Stimulated activated CD8-positive, alpha-beta memory T cell treated with anti-CD3 and anti-CD28 coated beads, Interleukin-2, amount 100 ng/mL, for 48 hours (primary cell): ENCODE results near the gene HCFC1.
"Not testable (repeated sequence)": the region's sequence is repeated elsewhere in the genome, so short reads cannot be mapped to it uniquely, and the experiment has no call there.

Source experiments
- DNase-seq, 2 donors: peaks; one replicate each; pipeline ENCODE4 v3.0.0-alpha.2; 2020; ENCODE audit warnings: low read depth in 2 of 2

The HCFC1 gene

DNA sequence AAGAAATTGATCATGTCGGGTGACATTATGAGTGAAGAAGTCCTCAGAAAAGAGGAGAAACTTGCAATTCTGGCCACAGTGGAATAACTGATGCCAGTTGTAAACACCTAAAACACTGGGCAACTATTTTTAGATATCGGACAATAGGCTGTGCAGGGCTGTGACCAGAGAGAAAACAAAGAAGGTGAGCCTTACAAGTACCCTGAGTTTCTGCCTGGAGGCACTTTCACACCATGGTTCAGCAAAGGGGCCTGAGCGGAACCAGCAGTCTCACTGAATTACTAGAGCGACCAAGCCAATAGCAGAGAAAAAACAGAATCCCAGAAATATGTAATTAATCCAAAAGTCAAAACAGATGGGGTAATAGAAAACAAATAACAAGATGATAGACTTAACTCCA lies 36.9 kb upstream of the HCFC1 start:
- no peak for DNase-seq

- no peak for DNase-seq
These were observed 35.3 kb upstream of the HCFC1 start for GRCh38 chrX:154006947-154007346.

GRCh38 chrX:154004315-154004714 lies 32.7 kb upstream of the HCFC1 start:
- no peak for DNase-seq

- no peak for DNase-seq
These were observed 30.6 kb upstream of the HCFC1 start for GRCh38 chrX:154002215-154002719.

GRCh38 chrX:154000051-154000450 lies 28.4 kb upstream of the HCFC1 start:
- no peak for DNase-seq

DNA sequence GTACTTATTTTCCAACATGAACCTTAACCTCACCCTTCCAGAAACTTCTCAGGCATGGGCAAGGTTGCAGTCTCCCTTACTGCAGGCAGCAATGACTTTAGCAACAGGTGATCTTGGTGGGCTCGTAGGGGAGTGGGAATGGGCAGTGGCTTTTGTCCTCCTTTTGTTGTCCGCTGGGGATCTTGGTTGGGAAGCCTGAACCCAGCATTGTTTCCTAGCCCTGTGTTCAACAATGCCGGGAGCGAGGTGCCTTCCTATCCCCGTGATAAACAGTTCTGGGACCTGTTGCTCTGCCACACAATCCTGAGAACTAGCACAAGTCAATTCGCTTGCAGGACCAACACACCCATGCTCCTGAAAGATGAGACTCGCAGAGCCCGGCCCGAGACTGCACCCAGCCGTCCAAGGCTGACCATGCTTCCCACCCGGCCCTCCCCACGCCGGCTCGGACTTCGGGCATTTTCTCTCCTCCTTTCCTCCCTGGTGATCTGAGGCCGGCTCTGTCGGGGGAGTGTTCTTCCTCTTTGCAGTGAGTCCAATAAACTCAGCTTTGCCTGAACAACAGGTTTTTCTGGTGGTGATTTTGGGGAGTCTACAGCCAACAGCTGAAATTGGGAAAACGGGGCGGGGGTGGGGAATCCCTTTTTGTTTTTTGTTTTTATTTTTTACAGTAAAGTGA lies 27.9 kb upstream of the HCFC1 start:
- no peak for DNase-seq

GRCh38 chrX:153995504-153995903 lies 23.9 kb upstream of the HCFC1 start:
- no peak for DNase-seq

DNA sequence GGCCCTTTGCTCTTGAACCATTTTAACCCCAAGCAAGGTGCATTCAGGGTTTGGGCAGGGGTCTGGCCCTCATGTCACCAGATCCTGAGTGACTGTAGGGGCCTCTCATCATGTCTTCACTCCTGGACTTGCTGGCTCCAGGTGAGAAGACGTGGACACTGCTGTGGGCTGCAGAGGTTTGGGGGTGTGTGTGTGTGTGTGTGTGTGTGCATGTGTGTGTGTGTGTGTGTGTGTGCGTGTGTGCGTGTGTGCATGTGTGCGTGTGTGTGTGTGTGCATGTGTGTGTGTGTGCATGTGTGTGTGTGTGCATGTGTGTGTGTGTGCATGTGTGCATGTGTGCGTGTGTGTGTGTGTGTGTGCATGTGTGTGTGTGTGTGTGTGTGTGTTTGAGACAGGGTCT lies 22.8 kb upstream of the HCFC1 start:
- DNase-seq: not testable (repeated sequence)

DNA sequence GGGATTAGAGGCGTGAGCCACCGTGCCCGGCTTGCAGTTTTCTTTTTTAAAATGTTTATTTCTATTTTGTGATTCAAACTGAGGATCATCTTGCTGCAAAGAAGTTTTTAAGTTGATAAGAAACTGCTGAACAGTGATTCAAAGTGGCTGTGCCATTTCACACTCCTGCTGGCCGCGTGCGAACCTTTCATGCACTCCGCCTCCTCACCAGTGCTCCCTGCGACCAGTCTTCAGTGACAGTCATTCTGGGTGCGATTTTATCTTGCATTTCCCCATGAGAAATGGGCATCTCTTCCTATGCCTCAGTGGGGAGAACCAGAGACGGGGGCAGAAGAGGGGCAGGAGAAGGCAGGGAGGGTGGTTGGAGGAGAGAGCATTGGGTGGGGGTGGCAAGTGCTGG lies 22.4 kb upstream of the HCFC1 start:
- no peak for DNase-seq

GRCh38 chrX:153993079-153993478 lies 21.5 kb upstream of the HCFC1 start:
- DNase-seq: no peak

DNA sequence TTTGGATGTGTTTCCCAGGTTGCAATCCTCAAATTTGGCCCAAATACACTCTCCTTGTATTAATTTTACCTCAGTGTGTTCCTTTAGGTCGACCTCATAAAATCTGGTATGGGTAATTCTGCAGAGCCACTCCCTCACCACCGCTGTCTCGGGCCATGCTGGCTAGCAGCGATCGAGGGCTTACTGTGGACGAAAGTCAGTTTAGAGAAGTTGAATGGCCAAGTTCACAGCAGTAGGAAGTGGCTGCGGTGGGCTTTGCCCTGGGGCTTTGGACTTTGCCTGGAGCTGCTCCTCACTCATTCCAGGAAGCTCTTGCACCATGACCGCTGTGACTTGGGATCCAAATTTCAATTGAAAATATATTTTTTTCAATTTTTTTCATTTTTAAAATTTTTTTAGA lies 20.6 kb upstream of the HCFC1 start:
- no peak for DNase-seq

DNA sequence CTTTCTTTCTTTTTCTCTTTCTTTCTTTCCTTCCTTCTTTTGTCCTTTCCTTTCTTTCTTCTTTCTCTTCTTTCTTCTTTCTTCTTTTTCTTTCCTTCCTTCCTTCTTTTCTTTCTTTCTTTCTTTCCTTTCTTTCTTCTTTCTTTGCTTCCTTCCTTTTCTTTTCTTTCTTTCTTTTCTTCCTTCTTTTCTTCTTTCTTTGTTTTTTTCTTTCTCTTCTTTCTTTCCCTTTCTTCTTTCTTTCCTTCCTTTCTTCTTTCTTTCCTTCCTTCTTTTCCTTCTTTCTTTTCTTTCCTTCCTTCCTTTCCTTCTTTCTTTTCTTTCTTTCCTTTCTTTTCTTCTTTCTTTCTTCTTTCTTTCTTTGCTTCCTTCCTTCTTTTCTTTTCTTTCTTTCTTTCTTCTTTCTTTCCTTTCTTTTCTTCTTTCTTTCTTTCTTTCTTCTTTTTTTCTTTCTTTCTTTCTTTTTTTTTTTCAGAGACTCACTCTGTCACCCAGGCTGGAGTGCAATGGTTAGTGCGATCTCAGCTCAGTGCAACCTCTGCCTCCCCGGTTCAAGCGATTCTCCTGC lies 19.5 kb upstream of the HCFC1 start:
- no peak for DNase-seq

- DNase-seq: no peak
These were observed 18.5 kb upstream of the HCFC1 start for GRCh38 chrX:153989973-153990655.

- no peak for DNase-seq
These were observed 16.9 kb upstream of the HCFC1 start for GRCh38 chrX:153988493-153988892.

DNA sequence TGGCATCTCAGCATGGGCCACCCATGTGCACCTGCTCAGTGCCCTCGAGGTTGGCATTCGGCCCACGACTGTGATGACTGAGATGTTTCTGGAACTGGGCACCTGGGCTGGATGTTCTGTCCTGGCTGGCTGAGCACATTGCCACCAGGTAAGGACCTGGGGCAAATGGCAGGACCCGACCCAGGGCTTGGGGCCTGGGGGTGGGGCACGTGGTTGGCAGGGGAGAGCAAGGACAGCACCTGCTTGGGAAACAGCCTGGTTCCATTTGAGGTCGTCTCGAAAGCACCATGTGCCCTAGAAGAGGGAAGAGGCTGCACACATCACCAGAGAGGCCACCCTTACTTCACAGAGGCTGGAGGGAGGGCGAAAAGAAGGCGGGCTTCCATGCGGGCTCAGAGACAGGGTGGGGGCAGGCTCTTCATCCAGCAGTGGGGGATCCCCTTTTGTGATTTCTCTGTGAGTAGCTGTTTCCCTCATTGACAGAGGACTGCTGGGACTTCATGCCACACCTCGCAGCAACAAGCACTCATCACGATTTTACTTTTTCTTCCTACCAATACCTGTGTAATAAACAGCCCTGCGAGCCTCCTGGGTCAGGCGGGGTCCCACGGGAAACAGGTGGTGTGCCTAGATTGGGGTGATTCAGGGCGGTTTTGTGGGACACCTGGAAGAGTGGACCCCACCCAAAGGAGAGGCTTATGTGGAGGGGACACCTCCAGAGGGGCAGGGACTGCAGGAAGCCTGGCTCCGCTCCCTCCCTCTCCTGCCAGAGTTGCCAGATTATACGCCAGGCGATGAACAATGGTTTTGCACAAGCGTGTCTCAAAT lies 12.9 kb upstream of the HCFC1 start:
- DNase-seq: no peak

GRCh38 chrX:153983321-153983801 lies 11.7 kb upstream of the HCFC1 start:
- DNase-seq: no peak

DNA sequence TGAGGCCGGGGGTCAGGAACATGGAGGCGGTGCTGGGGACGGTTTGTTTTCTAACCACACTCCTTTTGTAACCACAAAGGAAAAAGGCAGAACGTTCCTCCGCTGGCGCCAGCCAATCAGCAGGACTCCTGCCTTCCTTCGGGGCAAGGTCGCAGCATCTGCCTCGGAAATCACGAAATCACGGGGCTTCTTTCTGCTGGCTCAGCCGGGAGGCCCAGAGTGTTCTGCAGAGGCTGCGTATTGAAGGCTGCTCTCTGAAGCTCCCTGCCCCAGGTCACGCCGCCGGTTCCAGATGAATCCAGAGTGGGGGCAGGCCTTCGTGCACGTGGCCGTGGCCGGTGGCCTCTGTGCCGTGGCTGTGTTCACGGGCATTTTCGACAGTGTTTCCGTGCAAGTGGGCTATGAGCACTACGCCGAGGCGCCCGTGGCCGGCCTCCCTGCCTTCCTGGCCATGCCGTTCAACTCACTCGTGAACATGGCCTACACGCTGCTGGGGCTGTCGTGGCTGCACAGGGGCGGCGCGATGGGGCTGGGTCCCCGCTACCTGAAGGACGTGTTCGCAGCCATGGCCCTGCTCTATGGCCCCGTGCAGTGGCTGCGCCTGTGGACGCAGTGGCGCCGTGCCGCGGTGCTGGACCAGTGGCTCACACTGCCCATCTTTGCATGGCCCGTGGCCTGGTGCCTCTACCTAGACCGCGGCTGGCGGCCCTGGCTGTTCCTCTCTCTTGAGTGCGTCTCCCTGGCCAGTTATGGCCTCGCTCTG lies 10.3 kb upstream of the HCFC1 start:
- peak; percentile 42 to 58 for DNase-seq

DNA sequence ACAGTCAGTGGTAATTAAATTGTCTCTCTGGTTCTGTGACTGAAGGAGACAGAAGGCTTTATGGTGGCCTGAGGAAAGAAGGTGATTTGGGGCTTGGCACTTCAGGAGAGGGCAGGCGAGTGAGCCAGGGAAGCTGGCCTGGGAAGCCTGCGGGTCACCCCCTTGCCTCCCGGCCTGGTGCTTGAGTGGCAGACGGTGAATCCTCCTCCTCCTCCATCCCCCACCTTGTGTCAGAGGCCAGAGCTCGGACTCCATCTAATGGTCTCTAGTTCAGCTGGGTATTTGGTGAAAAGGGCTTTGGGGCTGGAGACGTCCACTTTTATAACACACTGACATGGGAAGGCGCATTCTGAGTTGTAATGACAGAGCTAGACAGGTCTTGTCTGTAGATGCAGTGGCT lies 9.6 kb upstream of the HCFC1 start:
- no peak for DNase-seq

DNA sequence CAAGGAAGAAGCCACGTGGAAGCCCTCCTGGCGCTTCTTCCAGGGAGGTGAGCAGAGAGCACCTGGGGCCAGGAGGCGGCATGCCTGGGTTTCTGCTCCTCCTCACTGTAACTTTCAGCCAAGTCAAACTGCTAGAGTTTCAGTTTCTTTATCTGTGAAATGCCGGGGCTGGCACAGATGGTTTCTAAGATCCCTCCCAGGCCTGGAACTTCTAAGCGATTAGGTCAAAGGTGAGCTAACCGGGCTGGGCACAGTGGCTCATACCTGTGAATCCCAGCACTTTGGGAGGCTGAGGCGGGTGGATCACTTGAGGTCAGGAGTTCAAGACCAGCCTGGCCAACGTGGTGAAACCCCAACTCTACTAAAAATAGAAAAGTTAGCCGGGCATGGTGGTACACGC lies 8.8 kb upstream of the HCFC1 start:
- not testable (repeated sequence) for DNase-seq

- no peak for DNase-seq
These were observed 3.2 kb upstream of the HCFC1 start for GRCh38 chrX:153974726-153975286.
